ENCODE data around the gene TNNT2.

TNNT2 gene

GRCh38 chr1:201419746-201420607 lies 42.5 kb upstream of the TNNT2 start:
- H3K27ac ChIP-seq: no peak overlapping the region
- no peak overlapping the region for H3K4me2 ChIP-seq
- TF ChIP-seq Cebpa-rat (IDR thresholded peaks at IDR 0.05): no peak
- no peaks in the 10 kb centered on the region; a peak in 1 of 22 replicates for H3K9me3 ChIP-seq (replicated peaks in 1 of 11)
- H3K4me3 ChIP-seq: no peak overlapping the region
- no peak overlapping the region for H3K9ac ChIP-seq
- peaks cover 0 to 34% (median 17%) of the 10 kb centered on the region in 10 experiments; a peak in 16 of 20 replicates for H3K4me1 ChIP-seq
- no peaks in the 10 kb centered on the region for H3K36me3 ChIP-seq
- H3K27me3 ChIP-seq: no peaks in the 10 kb centered on the region
- H4K20me1 ChIP-seq: no peaks in the 10 kb centered on the region

- Histone ChIP-seq H3K36me3 (no peaks in the 10 kb centered on the region), H3K9me3 (replicated peaks in 1 of 11) (no peaks in the 10 kb centered on the region; a peak in 1 of 22 replicates), H3K4me1 (peaks cover 0 to 39% (median 20%) of the 10 kb centered on the region in 10 experiments; a peak in 16 of 20 replicates), H3K27ac (no peak overlapping the region), H3K4me2 (no peak overlapping the region), H3K4me3 (no peak overlapping the region), H3K27me3 (no peaks in the 10 kb centered on the region), H3K9ac (no peak overlapping the region), H4K20me1 (no peaks in the 10 kb centered on the region)
- no peak for TF ChIP-seq Cebpa-rat (IDR thresholded peaks at IDR 0.05)
Observed at GRCh38 chr1:201419256-201419655, 41.8 kb upstream of the TNNT2 start.

GRCh38 chr1:201418461-201418860 lies 41.0 kb upstream of the TNNT2 start:
- Histone ChIP-seq H3K27ac (no peak overlapping the region), H4K20me1 (no peaks in the 10 kb centered on the region), H3K4me2 (no peak overlapping the region), H3K27me3 (no peaks in the 10 kb centered on the region), H3K9me3 (replicated peaks in 1 of 11) (no peaks in the 10 kb centered on the region), H3K9ac (no peak overlapping the region), H3K4me1 (peaks cover 0 to 32% (median 18%) of the 10 kb centered on the region in 10 experiments; a peak in 16 of 20 replicates), H3K4me3 (no peak overlapping the region), H3K36me3 (no peaks in the 10 kb centered on the region)
- TF ChIP-seq Cebpa-rat (IDR thresholded peaks at IDR 0.05): no peak

- Histone ChIP-seq H3K4me2 (no peak overlapping the region; a peak in 1 of 22 replicates), H3K4me1 (peaks cover 0 to 6% (median 0%) of the 10 kb centered on the region in 10 experiments; a peak in 5 of 20 replicates), H3K9me3 (replicated peaks in 1 of 11) (no peaks in the 10 kb centered on the region), H3K27me3 (no peaks in the 10 kb centered on the region), H4K20me1 (peaks cover 0 to 4% (median 0%) of the 10 kb centered on the region in 11 experiments; a peak in 1 of 22 replicates), H3K4me3 (no peak overlapping the region), H3K36me3 (no peaks in the 10 kb centered on the region), H3K27ac (no peak overlapping the region), H3K9ac (no peak overlapping the region)
- no peak for TF ChIP-seq Cebpa-rat (IDR thresholded peaks at IDR 0.05)
Observed at GRCh38 chr1:201414051-201414738, 36.7 kb upstream of the TNNT2 start.

GRCh38 chr1:201411292-201411691 lies 33.8 kb upstream of the TNNT2 start:
- Histone ChIP-seq H3K36me3 (no peaks in the 10 kb centered on the region), H3K9ac (no peak overlapping the region), H4K20me1 (peaks cover 0 to 11% (median 0%) of the 10 kb centered on the region in 11 experiments; a peak in 1 of 22 replicates), H3K4me2 (no peak overlapping the region), H3K4me3 (no peak overlapping the region), H3K27ac (no peak overlapping the region), H3K4me1 (peaks cover 7 to 27% (median 19%) of the 10 kb centered on the region in 10 experiments), H3K9me3 (replicated peaks in 1 of 11) (no peaks in the 10 kb centered on the region), H3K27me3 (no peaks in the 10 kb centered on the region)
- no peak for TF ChIP-seq Cebpa-rat (IDR thresholded peaks at IDR 0.05)

GRCh38 chr1:201409440-201409839 lies 32.0 kb upstream of the TNNT2 start:
- Histone ChIP-seq H3K27ac (no peak overlapping the region), H3K27me3 (no peaks in the 10 kb centered on the region), H3K4me2 (no peak overlapping the region), H3K4me3 (no peak overlapping the region), H3K36me3 (no peaks in the 10 kb centered on the region), H3K4me1 (peaks cover 23 to 41% (median 37%) of the 10 kb centered on the region in 10 experiments), H3K9me3 (replicated peaks in 1 of 11) (no peaks in the 10 kb centered on the region), H3K9ac (no peak overlapping the region), H4K20me1 (peaks cover 0 to 11% (median 0%) of the 10 kb centered on the region in 11 experiments; a peak in 1 of 22 replicates)
- TF ChIP-seq Cebpa-rat (IDR thresholded peaks at IDR 0.05): no peak

GRCh38 chr1:201408834-201409200 lies 31.3 kb upstream of the TNNT2 start:
- Histone ChIP-seq H4K20me1 (peaks cover 0 to 11% (median 0%) of the 10 kb centered on the region in 11 experiments; a peak in 1 of 22 replicates), H3K9me3 (replicated peaks in 1 of 11) (no peaks in the 10 kb centered on the region), H3K27me3 (no peaks in the 10 kb centered on the region), H3K9ac (no peak overlapping the region), H3K4me3 (no peak overlapping the region), H3K4me2 (no peak overlapping the region), H3K36me3 (no peaks in the 10 kb centered on the region), H3K4me1 (peaks cover 30 to 47% (median 43%) of the 10 kb centered on the region in 10 experiments), H3K27ac (no peak overlapping the region)
- TF ChIP-seq Cebpa-rat (IDR thresholded peaks at IDR 0.05): no peak

GRCh38 chr1:201408176-201408833 lies 30.8 kb upstream of the TNNT2 start:
- TF ChIP-seq Cebpa-rat (IDR thresholded peaks at IDR 0.05): no peak
- H3K4me2 ChIP-seq: peak overlapping the region in 7 of 11 experiments; percentile 17 to 90 (median 77); a peak in 10 of 22 replicates
- no peaks in the 10 kb centered on the region for H3K27me3 ChIP-seq

More at GRCh38 chr1:201408176-201408833, 30.8 kb upstream of the TNNT2 start:
- peaks cover 31 to 49% (median 44%) of the 10 kb centered on the region in 10 experiments for H3K4me1 ChIP-seq
- H3K27ac ChIP-seq: no peak overlapping the region
- no peaks in the 10 kb centered on the region for H3K36me3 ChIP-seq
- H3K9me3 ChIP-seq (replicated peaks in 1 of 11): no peaks in the 10 kb centered on the region
- H3K9ac ChIP-seq: no peak overlapping the region
- peaks cover 0 to 11% (median 0%) of the 10 kb centered on the region in 11 experiments; a peak in 1 of 22 replicates for H4K20me1 ChIP-seq
- no peak overlapping the region for H3K4me3 ChIP-seq
